HL-60 (cell line): Measurements from ENCODE around the gene TNPO1.

Experiments
- GABPA ChIP-seq: IDR thresholded peaks from 2 replicates; pipeline ENCODE4 v1.6.1; 2012; ENCODE audit warnings: low read depth
- POLR2AphosphoS5 ChIP-seq: IDR thresholded peaks from 2 replicates; pipeline ENCODE4 v1.6.1; 2012; ENCODE audit warnings: low read depth
- TF ChIP-seq, protein P1 (sequence below): IDR thresholded peaks from one replicate; pipeline ENCODE4 v1.5.1; 2011; ENCODE audit warnings: low read length, control low read depth, inconsistent platforms; ENCODE audit not compliant: insufficient read depth
- TF ChIP-seq, protein P2 (sequence below): IDR thresholded peaks from 2 replicates; pipeline ENCODE4 v1.6.1; 2012; ENCODE audit warnings: low read depth; ENCODE audit not compliant: insufficient replicate concordance

DNA sequence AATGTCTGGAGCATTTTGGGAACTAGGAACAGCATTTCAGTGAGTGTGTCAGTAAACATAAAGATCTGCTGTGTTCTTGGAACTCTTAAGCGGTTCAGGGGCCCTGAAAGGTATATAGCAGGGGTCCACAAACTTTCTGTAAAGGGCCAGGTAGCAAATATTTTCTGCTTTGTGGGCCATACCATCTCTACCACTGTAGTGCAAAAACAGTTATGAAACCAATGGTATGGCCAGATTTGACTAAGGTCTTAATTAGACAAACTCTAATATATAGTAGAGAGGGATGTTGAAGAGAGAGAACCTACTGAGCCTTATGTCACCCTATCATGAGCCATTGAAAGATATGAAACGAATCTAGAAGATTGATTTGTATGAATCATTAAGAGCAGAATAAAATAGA, 5.3 kb downstream of the TNPO1 start:
- TF ChIP-seq, protein P1, sequence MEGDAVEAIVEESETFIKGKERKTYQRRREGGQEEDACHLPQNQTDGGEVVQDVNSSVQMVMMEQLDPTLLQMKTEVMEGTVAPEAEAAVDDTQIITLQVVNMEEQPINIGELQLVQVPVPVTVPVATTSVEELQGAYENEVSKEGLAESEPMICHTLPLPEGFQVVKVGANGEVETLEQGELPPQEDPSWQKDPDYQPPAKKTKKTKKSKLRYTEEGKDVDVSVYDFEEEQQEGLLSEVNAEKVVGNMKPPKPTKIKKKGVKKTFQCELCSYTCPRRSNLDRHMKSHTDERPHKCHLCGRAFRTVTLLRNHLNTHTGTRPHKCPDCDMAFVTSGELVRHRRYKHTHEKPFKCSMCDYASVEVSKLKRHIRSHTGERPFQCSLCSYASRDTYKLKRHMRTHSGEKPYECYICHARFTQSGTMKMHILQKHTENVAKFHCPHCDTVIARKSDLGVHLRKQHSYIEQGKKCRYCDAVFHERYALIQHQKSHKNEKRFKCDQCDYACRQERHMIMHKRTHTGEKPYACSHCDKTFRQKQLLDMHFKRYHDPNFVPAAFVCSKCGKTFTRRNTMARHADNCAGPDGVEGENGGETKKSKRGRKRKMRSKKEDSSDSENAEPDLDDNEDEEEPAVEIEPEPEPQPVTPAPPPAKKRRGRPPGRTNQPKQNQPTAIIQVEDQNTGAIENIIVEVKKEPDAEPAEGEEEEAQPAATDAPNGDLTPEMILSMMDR, result no peak
- TF ChIP-seq, protein P2, sequence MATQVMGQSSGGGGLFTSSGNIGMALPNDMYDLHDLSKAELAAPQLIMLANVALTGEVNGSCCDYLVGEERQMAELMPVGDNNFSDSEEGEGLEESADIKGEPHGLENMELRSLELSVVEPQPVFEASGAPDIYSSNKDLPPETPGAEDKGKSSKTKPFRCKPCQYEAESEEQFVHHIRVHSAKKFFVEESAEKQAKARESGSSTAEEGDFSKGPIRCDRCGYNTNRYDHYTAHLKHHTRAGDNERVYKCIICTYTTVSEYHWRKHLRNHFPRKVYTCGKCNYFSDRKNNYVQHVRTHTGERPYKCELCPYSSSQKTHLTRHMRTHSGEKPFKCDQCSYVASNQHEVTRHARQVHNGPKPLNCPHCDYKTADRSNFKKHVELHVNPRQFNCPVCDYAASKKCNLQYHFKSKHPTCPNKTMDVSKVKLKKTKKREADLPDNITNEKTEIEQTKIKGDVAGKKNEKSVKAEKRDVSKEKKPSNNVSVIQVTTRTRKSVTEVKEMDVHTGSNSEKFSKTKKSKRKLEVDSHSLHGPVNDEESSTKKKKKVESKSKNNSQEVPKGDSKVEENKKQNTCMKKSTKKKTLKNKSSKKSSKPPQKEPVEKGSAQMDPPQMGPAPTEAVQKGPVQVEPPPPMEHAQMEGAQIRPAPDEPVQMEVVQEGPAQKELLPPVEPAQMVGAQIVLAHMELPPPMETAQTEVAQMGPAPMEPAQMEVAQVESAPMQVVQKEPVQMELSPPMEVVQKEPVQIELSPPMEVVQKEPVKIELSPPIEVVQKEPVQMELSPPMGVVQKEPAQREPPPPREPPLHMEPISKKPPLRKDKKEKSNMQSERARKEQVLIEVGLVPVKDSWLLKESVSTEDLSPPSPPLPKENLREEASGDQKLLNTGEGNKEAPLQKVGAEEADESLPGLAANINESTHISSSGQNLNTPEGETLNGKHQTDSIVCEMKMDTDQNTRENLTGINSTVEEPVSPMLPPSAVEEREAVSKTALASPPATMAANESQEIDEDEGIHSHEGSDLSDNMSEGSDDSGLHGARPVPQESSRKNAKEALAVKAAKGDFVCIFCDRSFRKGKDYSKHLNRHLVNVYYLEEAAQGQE, result no peak
- TF ChIP-seq GABPA (no peak), POLR2AphosphoS5 (no peak)
